ENCODE measurements around the gene RHOBTB3. TPM values are rescaled to one million over a fixed set of nuclear protein-coding genes. Genes with fewer than 3 reads are reported as not detected.

RHOBTB3 gene
- total RNA-seq, 1 experiment from 2014 or later: 84.3 TPM

DNA sequence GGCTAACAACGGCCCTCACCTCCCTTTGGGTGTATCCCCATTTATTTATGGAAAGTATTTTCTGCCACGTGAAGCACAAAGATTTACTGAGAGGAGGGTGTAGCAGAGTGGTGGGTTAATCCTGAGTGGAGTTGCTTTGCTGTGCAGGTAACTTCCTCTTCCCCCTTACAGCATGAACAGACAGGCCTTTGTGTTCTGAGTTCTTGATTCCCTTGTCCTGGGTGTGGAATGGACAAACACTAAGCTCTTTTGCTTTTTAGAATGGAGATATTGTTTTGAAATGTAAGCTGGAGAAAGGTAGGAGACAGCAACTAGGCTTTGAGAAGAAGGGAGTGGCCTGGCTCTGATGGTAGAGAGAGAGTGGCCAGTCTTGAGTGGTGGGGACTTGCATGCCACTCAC, 108.5 kb downstream of the RHOBTB3 start:
- 0 out of 4 replicates have a peak, but pooled peaks cover 0 to 5% of the 10 kb centered on the region in 2 experiments for H3K4me1 ChIP-seq (ENCODE audit: control insufficient read depth in 1 of 2, insufficient read depth in 2 of 2, low read length in 2 of 2)

More for the DNA sequence above, 108.5 kb downstream of the RHOBTB3 start:
- ATAC-seq: no peak
- Histone ChIP-seq H3K4me2 (ENCODE audit: low read length) (no peak overlapping the region), H3K9me2 (ENCODE audit: insufficient read depth) (no peaks in the 10 kb centered on the region), H3K4me3 (replicated peaks in 1 of 2; ENCODE audit: low read depth in 1 of 2, low read length in 2 of 2) (no peak overlapping the region), H3K9ac (ENCODE audit: low read length) (no peak overlapping the region), H4K20me1 (ENCODE audit: insufficient read depth) (no peaks in the 10 kb centered on the region), H3K9me3 (ENCODE audit: control insufficient read depth in 1 of 2, insufficient read depth in 1 of 2, low read depth in 1 of 2, low read length in 2 of 2) (no peaks in the 10 kb centered on the region), H3K27me3 (ENCODE audit: insufficient read depth, low read length) (no peaks in the 10 kb centered on the region), H2AFZ (ENCODE audit: low read depth, low read length, poor library complexity, severe bottlenecking) (no peak overlapping the region), H3K36me3 (ENCODE audit: control insufficient read depth in 1 of 2, insufficient read depth in 2 of 2, low read length in 2 of 2) (no peaks in the 10 kb centered on the region), H3K27ac (ENCODE audit: low read depth, low read length) (no peak overlapping the region), H3K79me2 (ENCODE audit: insufficient read depth, low read length) (no peaks in the 10 kb centered on the region)
- TF ChIP-seq JUND (IDR thresholded peaks at IDR 0.05) (no peak), ZFX (IDR thresholded peaks at IDR 0.05) (no peak), SRF (IDR thresholded peaks at IDR 0.05; ENCODE audit: low read depth) (no peak), RAD21 (IDR thresholded peaks at IDR 0.05; ENCODE audit: low read depth) (no peak), YY1 (IDR thresholded peaks at IDR 0.05; ENCODE audit: extremely low read depth, insufficient replicate concordance, low read depth, low read length) (no peak), CEBPB (IDR thresholded peaks at IDR 0.05; ENCODE audit: low read depth) (no peak), ZNF274 (IDR thresholded peaks at IDR 0.05; ENCODE audit: low read depth, low read length) (no peak), POLR2AphosphoS5 (IDR thresholded peaks at IDR 0.05; ENCODE audit: low read depth, low read length) (no peak), EZH2 (IDR thresholded peaks at IDR 0.05) (no peak), EGR1 (IDR thresholded peaks at IDR 0.05; ENCODE audit: low read depth) (no peak)
- TF ChIP-seq, protein P1, sequence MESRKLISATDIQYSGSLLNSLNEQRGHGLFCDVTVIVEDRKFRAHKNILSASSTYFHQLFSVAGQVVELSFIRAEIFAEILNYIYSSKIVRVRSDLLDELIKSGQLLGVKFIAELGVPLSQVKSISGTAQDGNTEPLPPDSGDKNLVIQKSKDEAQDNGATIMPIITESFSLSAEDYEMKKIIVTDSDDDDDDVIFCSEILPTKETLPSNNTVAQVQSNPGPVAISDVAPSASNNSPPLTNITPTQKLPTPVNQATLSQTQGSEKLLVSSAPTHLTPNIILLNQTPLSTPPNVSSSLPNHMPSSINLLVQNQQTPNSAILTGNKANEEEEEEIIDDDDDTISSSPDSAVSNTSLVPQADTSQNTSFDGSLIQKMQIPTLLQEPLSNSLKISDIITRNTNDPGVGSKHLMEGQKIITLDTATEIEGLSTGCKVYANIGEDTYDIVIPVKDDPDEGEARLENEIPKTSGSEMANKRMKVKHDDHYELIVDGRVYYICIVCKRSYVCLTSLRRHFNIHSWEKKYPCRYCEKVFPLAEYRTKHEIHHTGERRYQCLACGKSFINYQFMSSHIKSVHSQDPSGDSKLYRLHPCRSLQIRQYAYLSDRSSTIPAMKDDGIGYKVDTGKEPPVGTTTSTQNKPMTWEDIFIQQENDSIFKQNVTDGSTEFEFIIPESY (IDR thresholded peaks at IDR 0.05; ENCODE audit: extremely low read depth, insufficient replicate concordance, low read length): no peak
- TF ChIP-seq, protein P2, sequence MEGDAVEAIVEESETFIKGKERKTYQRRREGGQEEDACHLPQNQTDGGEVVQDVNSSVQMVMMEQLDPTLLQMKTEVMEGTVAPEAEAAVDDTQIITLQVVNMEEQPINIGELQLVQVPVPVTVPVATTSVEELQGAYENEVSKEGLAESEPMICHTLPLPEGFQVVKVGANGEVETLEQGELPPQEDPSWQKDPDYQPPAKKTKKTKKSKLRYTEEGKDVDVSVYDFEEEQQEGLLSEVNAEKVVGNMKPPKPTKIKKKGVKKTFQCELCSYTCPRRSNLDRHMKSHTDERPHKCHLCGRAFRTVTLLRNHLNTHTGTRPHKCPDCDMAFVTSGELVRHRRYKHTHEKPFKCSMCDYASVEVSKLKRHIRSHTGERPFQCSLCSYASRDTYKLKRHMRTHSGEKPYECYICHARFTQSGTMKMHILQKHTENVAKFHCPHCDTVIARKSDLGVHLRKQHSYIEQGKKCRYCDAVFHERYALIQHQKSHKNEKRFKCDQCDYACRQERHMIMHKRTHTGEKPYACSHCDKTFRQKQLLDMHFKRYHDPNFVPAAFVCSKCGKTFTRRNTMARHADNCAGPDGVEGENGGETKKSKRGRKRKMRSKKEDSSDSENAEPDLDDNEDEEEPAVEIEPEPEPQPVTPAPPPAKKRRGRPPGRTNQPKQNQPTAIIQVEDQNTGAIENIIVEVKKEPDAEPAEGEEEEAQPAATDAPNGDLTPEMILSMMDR (IDR thresholded peaks at IDR 0.05 in 2 of 3, conservative IDR thresholded peaks at IDR 0.05 in 1 of 3; ENCODE audit: borderline replicate concordance in 1 of 3, insufficient read depth in 1 of 3, low read depth in 2 of 3, low read length in 2 of 3): no peak
- TF ChIP-seq, protein P3, sequence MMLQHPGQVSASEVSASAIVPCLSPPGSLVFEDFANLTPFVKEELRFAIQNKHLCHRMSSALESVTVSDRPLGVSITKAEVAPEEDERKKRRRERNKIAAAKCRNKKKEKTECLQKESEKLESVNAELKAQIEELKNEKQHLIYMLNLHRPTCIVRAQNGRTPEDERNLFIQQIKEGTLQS (IDR thresholded peaks at IDR 0.05): no peak
- TF ChIP-seq, protein P4, sequence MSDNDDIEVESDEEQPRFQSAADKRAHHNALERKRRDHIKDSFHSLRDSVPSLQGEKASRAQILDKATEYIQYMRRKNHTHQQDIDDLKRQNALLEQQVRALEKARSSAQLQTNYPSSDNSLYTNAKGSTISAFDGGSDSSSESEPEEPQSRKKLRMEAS (IDR thresholded peaks at IDR 0.05): no peak
- RAD21 ChIA-PET (ENCODE audit: low non-redundant PET in 1 of 2, low total read pairs in 2 of 2, uncharacterized antibody in 2 of 2, unreplicated experiment in 2 of 2): no interaction called here
- POLR2A ChIA-PET: interaction anchor here (1.0 kb wide), 1 partner anchor 193 kb away, joined by 3 read pairs; the partner anchor contains the start of gene RFESD
- CTCF ChIA-PET: no interaction called here
- DNase-seq (ENCODE audit: low read depth, low spot score): no peak
- BruUV-seq (replicated peaks): no TSS peak
- intact Hi-C loops (cut with micrococcal nuclease): loop anchor here (10.0 kb wide), 1 partner anchor 555 kb away; the partner anchor contains the start of gene MCTP1
